Endothelial cell of umbilical vein (primary cell): ENCODE measurements around the gene TMEM233. TPM values are rescaled to one million over a fixed set of nuclear protein-coding genes. Genes with fewer than 3 reads are reported as not detected.

ENCODE experiments used
- BruUV-seq: library from RNA; stranded (reverse); fragments of 400-500 nt; replicated peaks from 2 replicates; lab custom pipeline; 2021; lab: Mats Ljungman, UMichigan
- CTCF ChIA-PET: fragments of 300-600, 350-600 bp; sonication (Branson Sonifier 250); formaldehyde crosslinking; loops from one replicate; lab custom pipeline; 2021; ENCODE audit warnings: antibody characterized with exemption, inconsistent platforms; lab: Charles Lee
- POLR2A ChIA-PET: fragments of 300-600, 350-600 bp; sonication (Branson Sonifier 250); formaldehyde crosslinking; loops from one replicate; lab custom pipeline; 2021; ENCODE audit warnings: antibody characterized with exemption, inconsistent platforms; lab: Charles Lee
- DNase-seq: peaks from one replicate; pipeline ENCODE4 v3.0.0-alpha.2; 2011; ENCODE audit warnings: low read depth, low spot score
- FAIRE-seq: peaks from 2 replicates; lab custom pipeline; 2011; peaks lifted over from hg19 to GRCh38; lab: Jason Lieb, UNC
- H2AFZ ChIP-seq: 2 replicates; pipeline ENCODE4 v1.6.0; 2012; ENCODE audit warnings: low read depth, low read length, control low read depth, inconsistent platforms
- H3K27ac ChIP-seq: 2 replicates; pipeline ENCODE4 v1.5.1; 2011; ENCODE audit warnings: low read depth, mild to moderate bottlenecking, control low read depth, low read length, moderate library complexity; ENCODE audit not compliant: insufficient read depth
- H3K27me3 ChIP-seq, 2 experiments: 2 replicates each; pipeline versions ENCODE4 v1.6.0 to v1.6.1; 2011; ENCODE audit warnings: low read length in 2 of 2, mixed read lengths in 1 of 2; ENCODE audit not compliant: control insufficient read depth in 2 of 2, insufficient read depth in 2 of 2
- H3K36me3 ChIP-seq, 2 experiments: 2 replicates in 1 of 2; 3 replicates in 1 of 2; pipeline ENCODE4 v1.5.1; 2011; ENCODE audit warnings: low read length in 2 of 2, mild to moderate bottlenecking in 1 of 2, moderate library complexity in 1 of 2; ENCODE audit not compliant: control insufficient read depth in 2 of 2, insufficient read depth in 2 of 2; ENCODE audit errors: extremely low read depth in 1 of 2
- H3K4me1 ChIP-seq: 3 replicates; pipeline ENCODE4 v1.5.1; 2011; ENCODE audit warnings: mild to moderate bottlenecking, low read length; ENCODE audit not compliant: control insufficient read depth, insufficient read depth; ENCODE audit errors: extremely low read depth
- H3K4me2 ChIP-seq: 2 replicates; pipeline ENCODE4 v1.6.1; 2011; ENCODE audit warnings: low read length, control low read depth, mixed read lengths; ENCODE audit not compliant: insufficient read depth
- H3K4me3 ChIP-seq, 3 experiments: fragments of 200-600 bp in 1 of 3; sonication (generic), shearing (Covaris generic) in 1 of 3; replicated peaks in 1 of 3; 2 replicates each; pipeline ENCODE4 v1.5.1; 2011 to 2016; ENCODE audit warnings: control low read depth in 3 of 3, low read length in 3 of 3, mild to moderate bottlenecking in 2 of 3, inconsistent platforms in 1 of 3, low read depth in 1 of 3, moderate library complexity in 1 of 3; ENCODE audit not compliant: insufficient read depth in 1 of 3
- H3K79me2 ChIP-seq: 2 replicates; pipeline ENCODE4 v1.6.0; 2012; ENCODE audit warnings: low read length, inconsistent platforms; ENCODE audit not compliant: control insufficient read depth, insufficient read depth
- H3K9ac ChIP-seq: replicated peaks from 2 replicates; pipeline ENCODE3; 2011; ENCODE audit warnings: low read length, control low read depth; ENCODE audit not compliant: insufficient read depth; ENCODE audit errors: extremely low read depth
- H3K9me1 ChIP-seq: replicated peaks from 3 replicates; pipeline ENCODE4 v1.6.0; 2011; ENCODE audit warnings: mild to moderate bottlenecking, low read length; ENCODE audit not compliant: control insufficient read depth, insufficient read depth; ENCODE audit errors: extremely low read depth
- H3K9me3 ChIP-seq: replicated peaks from 2 replicates; pipeline ENCODE4 v1.5.1; 2012; ENCODE audit warnings: low read length, inconsistent platforms; ENCODE audit not compliant: control insufficient read depth, insufficient read depth
- H4K20me1 ChIP-seq: replicated peaks from 2 replicates; pipeline ENCODE3; 2011; ENCODE audit warnings: mild to moderate bottlenecking, low read length; ENCODE audit not compliant: control insufficient read depth, insufficient read depth; ENCODE audit errors: extremely low read depth
- EZH2 ChIP-seq: IDR thresholded peaks from 2 replicates; pipeline ENCODE4 v1.6.1; 2012; ENCODE audit warnings: borderline replicate concordance, low read depth, mild to moderate bottlenecking, moderate library complexity, low read length, inconsistent platforms; ENCODE audit not compliant: severe bottlenecking
- FOS ChIP-seq: IDR thresholded peaks from 2 replicates; pipeline ENCODE4 v1.6.1; 2011; ENCODE audit warnings: mild to moderate bottlenecking, low read length, moderate library complexity, borderline replicate concordance; ENCODE audit not compliant: insufficient read depth
- GATA2 ChIP-seq: IDR thresholded peaks from 2 replicates; pipeline ENCODE4 v1.7.0; 2011; ENCODE audit warnings: low read depth, mild to moderate bottlenecking, moderate library complexity, mixed read lengths, low read length; ENCODE audit not compliant: insufficient read length, insufficient read depth
- JUN ChIP-seq: IDR thresholded peaks from 2 replicates; pipeline ENCODE4 v1.6.1; 2011; ENCODE audit warnings: borderline replicate concordance, low read depth; ENCODE audit not compliant: insufficient read length, insufficient read depth
- MYC ChIP-seq: IDR thresholded peaks from one replicate; pipeline ENCODE4 v1.6.1; 2011; ENCODE audit warnings: mild to moderate bottlenecking, low read depth, low read length
- POLR2A ChIP-seq: IDR thresholded peaks from 2 replicates; pipeline ENCODE4 v1.6.1; 2012; ENCODE audit warnings: low read depth, mild to moderate bottlenecking, control low read depth, low read length
- POLR2AphosphoS5 ChIP-seq: IDR thresholded peaks from 2 replicates; pipeline ENCODE4 v1.6.1; 2012; ENCODE audit warnings: low read depth, mild to moderate bottlenecking, control low read depth, low read length, moderate library complexity; ENCODE audit not compliant: insufficient read depth
- dilution Hi-C: fragments of 300-500 bp; cut with MboI; formaldehyde crosslinking; loops from one replicate; pipeline ENCODE4 v1.15.0; 2019; ENCODE audit warnings: low sequenced_read_pairs; ENCODE audit not compliant: extremely low pct_ligation_motif_present
- intact Hi-C: fragments of 100-400 bp; cut with micrococcal nuclease; formaldehyde crosslinking; loops from one replicate; pipeline ENCODE4 v1.10.0; 2022
- polyA plus RNA-seq, 4 experiments: library from polyadenylated mRNA; depleted of rRNA in 3 of 4; stranded (reverse) in 3 of 4; unstranded in 1 of 4; fragments of >200 nt; gene quantifications; 2 replicates each; pipeline versions ENCODE4 v1.2.1 to v1.2.3, GENCODE V29; 2011 to 2012; ENCODE audit warnings: missing spikeins in 1 of 4
- total RNA-seq: library from RNA; stranded (reverse); gene quantifications from 2 replicates; pipeline ENCODE4 v1.2.3, GENCODE V29; 2021
- TF ChIP-seq, protein P1 (sequence below), 2 donors: IDR thresholded peaks; 1 replicate in 1 of 2; 2 replicates in 1 of 2; pipeline ENCODE4 v1.5.1; 2011; ENCODE audit warnings: low read length in 2 of 2, mild to moderate bottlenecking in 2 of 2, moderate library complexity in 2 of 2, control low read depth in 1 of 2, inconsistent platforms in 1 of 2, low read depth in 1 of 2; ENCODE audit not compliant: insufficient read depth in 1 of 2; ENCODE audit errors: extremely low read depth in 1 of 2
- TF ChIP-seq, protein P2 (sequence below): IDR thresholded peaks from 2 replicates; pipeline ENCODE4 v1.6.1; 2011; ENCODE audit not compliant: insufficient read depth, insufficient read length

The TMEM233 gene
- total and polyA plus RNA-seq, 2 donors (not counting 3 experiments of a cell fraction or from before 2014, with no cell fraction given) = 0.01 TPM; not detected in 1

DNA sequence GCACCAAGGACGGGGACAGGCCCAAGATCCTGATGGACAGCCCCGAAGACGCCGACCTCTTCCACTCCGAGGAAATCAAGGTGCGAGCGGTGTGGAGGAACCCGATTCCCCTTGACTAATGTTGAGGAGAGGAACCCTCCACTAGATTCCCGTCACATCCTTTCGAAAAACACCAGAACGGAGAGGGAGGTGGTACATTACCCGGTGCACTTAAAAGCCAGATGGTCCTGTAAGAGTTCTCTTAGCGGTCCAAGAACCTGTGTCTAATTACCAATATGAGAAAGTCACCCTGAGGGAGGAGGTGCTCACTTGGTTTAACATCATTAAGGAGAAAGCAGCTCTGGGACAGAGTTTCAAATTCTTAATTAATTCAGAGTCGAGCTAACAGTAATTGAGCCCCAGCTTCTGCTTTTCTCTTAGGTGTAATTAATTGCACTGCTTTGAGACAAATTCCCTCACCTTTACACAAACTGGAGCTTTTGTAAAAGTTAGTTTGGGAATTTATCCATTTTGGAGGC is 74.8 kb downstream of the TMEM233 start:
- intact Hi-C loops = loop anchor here (10.0 kb wide), 1 partner anchor 1264 kb away; no protein-coding TSS in a partner anchor
- Histone ChIP-seq H3K4me1 (peaks cover 31% of the 10 kb centered on the region), H3K9me3 (no peaks in the 10 kb centered on the region), H4K20me1 (no peaks in the 10 kb centered on the region), H2AFZ (peak overlapping the region; percentile 87), H3K36me3 (no peaks in the 10 kb centered on the region), H3K4me3 (peak overlapping the region; percentile 66 to 82 (median 69)), H3K4me2 (peak overlapping the region; percentile 91), H3K9ac (peak overlapping the region; percentile 79), H3K27me3 (no peaks in the 10 kb centered on the region), H3K9me1 (no peaks in the 10 kb centered on the region), H3K27ac (peak overlapping the region; percentile 32), H3K79me2 (peaks cover 4% of the 10 kb centered on the region)
- dilution Hi-C loops = no loop called here
- CTCF ChIA-PET = interaction anchor here (1.0 to 2.2 kb wide), 8 partner anchors 13 to 123 kb away, joined by 3 to 40 read pairs (median 6); no protein-coding TSS in a partner anchor
- no TSS peak for BruUV-seq
- FAIRE-seq (no peak), DNase-seq (no peak)
- POLR2A ChIA-PET = no interaction called here
- TF ChIP-seq, protein P1, sequence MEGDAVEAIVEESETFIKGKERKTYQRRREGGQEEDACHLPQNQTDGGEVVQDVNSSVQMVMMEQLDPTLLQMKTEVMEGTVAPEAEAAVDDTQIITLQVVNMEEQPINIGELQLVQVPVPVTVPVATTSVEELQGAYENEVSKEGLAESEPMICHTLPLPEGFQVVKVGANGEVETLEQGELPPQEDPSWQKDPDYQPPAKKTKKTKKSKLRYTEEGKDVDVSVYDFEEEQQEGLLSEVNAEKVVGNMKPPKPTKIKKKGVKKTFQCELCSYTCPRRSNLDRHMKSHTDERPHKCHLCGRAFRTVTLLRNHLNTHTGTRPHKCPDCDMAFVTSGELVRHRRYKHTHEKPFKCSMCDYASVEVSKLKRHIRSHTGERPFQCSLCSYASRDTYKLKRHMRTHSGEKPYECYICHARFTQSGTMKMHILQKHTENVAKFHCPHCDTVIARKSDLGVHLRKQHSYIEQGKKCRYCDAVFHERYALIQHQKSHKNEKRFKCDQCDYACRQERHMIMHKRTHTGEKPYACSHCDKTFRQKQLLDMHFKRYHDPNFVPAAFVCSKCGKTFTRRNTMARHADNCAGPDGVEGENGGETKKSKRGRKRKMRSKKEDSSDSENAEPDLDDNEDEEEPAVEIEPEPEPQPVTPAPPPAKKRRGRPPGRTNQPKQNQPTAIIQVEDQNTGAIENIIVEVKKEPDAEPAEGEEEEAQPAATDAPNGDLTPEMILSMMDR (IDR thresholded peaks at IDR 0.05; ENCODE audit: extremely low read depth in 1 of 2, insufficient read depth in 1 of 2, low read depth in 1 of 2, low read length in 2 of 2) = no peak
- TF ChIP-seq FOS = no peak
- TF ChIP-seq, protein P2, sequence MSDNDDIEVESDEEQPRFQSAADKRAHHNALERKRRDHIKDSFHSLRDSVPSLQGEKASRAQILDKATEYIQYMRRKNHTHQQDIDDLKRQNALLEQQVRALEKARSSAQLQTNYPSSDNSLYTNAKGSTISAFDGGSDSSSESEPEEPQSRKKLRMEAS = no peak
- no peak for TF ChIP-seq POLR2A
- TF ChIP-seq GATA2 = no peak
- TF ChIP-seq JUN = no peak
- TF ChIP-seq MYC = no peak
- TF ChIP-seq POLR2AphosphoS5 = no peak
- no peak for TF ChIP-seq EZH2
